Tibial nerve (tissue), 4 donors: ENCODE measurements around the gene SLC38A1. TPM values are rescaled to one million over a fixed set of nuclear protein-coding genes. Genes with fewer than 3 reads are reported as not detected.

Experiments used
- DNase-seq, 2 donors: peaks; one replicate each; pipeline ENCODE4 v3.0.0-alpha.2; 2019; ENCODE audit warnings: low spot score in 2 of 2
- H3K27ac ChIP-seq, 4 donors: fragments of 200-600 bp; sonication (generic) in 3 of 4; one replicate each; pipeline ENCODE4 v1.5.1; 2017 to 2019; ENCODE audit warnings: mild to moderate bottlenecking in 1 of 4
- H3K27me3 ChIP-seq, 2 donors: fragments of 200-600 bp; sonication (generic) in 1 of 2; one replicate each; pipeline versions ENCODE4 v1.5.1 to v1.6.0; 2017 to 2019
- H3K36me3 ChIP-seq, 3 donors: fragments of 200-600 bp; sonication (generic); one replicate each; pipeline ENCODE4 v1.5.1; 2018 to 2019
- H3K4me1 ChIP-seq, 4 donors: fragments of 200-600 bp; sonication (generic) in 3 of 4; one replicate each; pipeline ENCODE4 v1.5.1; 2017 to 2019
- H3K4me3 ChIP-seq, 4 donors: fragments of 200-600 bp; sonication (generic) in 3 of 4; one replicate each; pipeline ENCODE4 v1.5.1; 2017 to 2019; ENCODE audit warnings: mild to moderate bottlenecking in 1 of 4, moderate library complexity in 1 of 4
- H3K9me3 ChIP-seq, 4 donors: fragments of 200-600 bp; sonication (generic) in 3 of 4; one replicate each; pipeline ENCODE4 v1.5.1; 2017 to 2019
- CTCF ChIP-seq, 5 experiments: fragments of 200-600 bp in 3 of 5; fragments of 450-650 bp in 2 of 5; sonication (generic) in 3 of 5; IDR thresholded peaks; one replicate each; pipeline ENCODE4 v1.5.1; 2016 to 2019; ENCODE audit warnings: antibody characterized with exemption in 5 of 5, mild to moderate bottlenecking in 3 of 5, moderate library complexity in 2 of 5
- EP300 ChIP-seq, 2 donors: sonication (generic); formaldehyde crosslinking; IDR thresholded peaks; one replicate each; pipeline ENCODE4 v1.6.1; 2017; ENCODE audit warnings: antibody characterized with exemption in 2 of 2, mild to moderate bottlenecking in 1 of 2
- POLR2A ChIP-seq, 2 donors: fragments of 450-650 bp; IDR thresholded peaks; one replicate each; pipeline ENCODE4 v1.6.1; 2017; ENCODE audit warnings: antibody characterized with exemption in 2 of 2, mild to moderate bottlenecking in 2 of 2, moderate library complexity in 2 of 2
- WGBS, 2 donors: methylation state at CpG; one replicate each; pipeline ENCODE4 v1.1.5; 2018; 5-methylcytosine and 5-hydroxymethylcytosine counted together
- total RNA-seq, 4 donors: library from RNA; depleted of rRNA; stranded (reverse); fragments of >200 nt; gene quantifications; one replicate each; pipeline ENCODE4 v1.1.0, GENCODE V29; 2016

The SLC38A1 gene
- total RNA-seq = 10 to 100 TPM in 2 of 4 donors, 1 to 10 TPM in 2; 7.0 to 11.8 (median 9.5) TPM

- peak within 1 kb of the TSS; percentile 33 to 87 (median 65) for H3K4me3 ChIP-seq
- 0 to 2% methylated on average over 54 to 55 of the region's 73 CpGs for whole genome bisulfite sequencing, 2 donors
- peaks cover 0 to 21% of the 10 kb centered on the region in 2 donors for H3K27me3 ChIP-seq
- DNase-seq = peak; percentile 54 to 62
- peak within 1 kb of the TSS in 3 of 4 donors; percentile 47 to 84 (median 58) for H3K27ac ChIP-seq
- peaks cover 0 to 35% (median 12%) of the 10 kb centered on the region in 4 donors for H3K4me1 ChIP-seq
- TF ChIP-seq CTCF (IDR thresholded peaks at IDR 0.05) (no peak), EP300 (IDR thresholded peaks at IDR 0.05) (peak in 1 of 2 donors; percentile 64), POLR2A (IDR thresholded peaks at IDR 0.05) (peak in 1 of 2 donors; percentile 46)
- H3K36me3 ChIP-seq = no peaks in the 10 kb centered on the region
- no peaks in the 10 kb centered on the region for H3K9me3 ChIP-seq
These were observed at the start of gene SLC38A1 for GRCh38 chr12:46268583-46269428. SLC38A1 (minus strand) TSS chr12:46269043; CDS start chr12:46239800, 29,243 bp downstream.

- no peak for TF ChIP-seq CTCF (IDR thresholded peaks at IDR 0.05)
- TF ChIP-seq EP300 (IDR thresholded peaks at IDR 0.05) = no peak
- TF ChIP-seq POLR2A (IDR thresholded peaks at IDR 0.05) = no peak
- Histone ChIP-seq H3K4me1 (no peaks in the 10 kb centered on the region), H3K36me3 (no peaks in the 10 kb centered on the region), H3K4me3 (no peak overlapping the region), H3K27ac (no peak overlapping the region), H3K27me3 (no peaks in the 10 kb centered on the region), H3K9me3 (peaks cover 0 to 20% (median 1%) of the 10 kb centered on the region in 4 donors)
- WGBS, 2 donors = 44 to 48% methylated on average over 5 of the region's 5 CpGs
- no peak for DNase-seq
These were observed 49.2 kb upstream of the SLC38A1 start for GRCh38 chr12:46318037-46318436.

- peaks cover 0 to 15% (median 3%) of the 10 kb centered on the region in 4 donors for H3K9me3 ChIP-seq
- no peak overlapping the region for H3K4me3 ChIP-seq
- DNase-seq = no peak
- TF ChIP-seq EP300 (IDR thresholded peaks at IDR 0.05) (no peak), CTCF (IDR thresholded peaks at IDR 0.05) (no peak), POLR2A (IDR thresholded peaks at IDR 0.05) (no peak)
- H3K36me3 ChIP-seq = no peaks in the 10 kb centered on the region
- H3K4me1 ChIP-seq = peaks cover 0 to 8% (median 0%) of the 10 kb centered on the region in 4 donors
- no peak overlapping the region for H3K27ac ChIP-seq
- no peaks in the 10 kb centered on the region for H3K27me3 ChIP-seq
- WGBS, 2 donors = 61 to 71% methylated on average over 3 of the region's 3 CpGs
These were observed 35.2 kb upstream of the SLC38A1 start for GRCh38 chr12:46304070-46304469.

GRCh38 chr12:46303039-46303666 is 34.3 kb upstream of the SLC38A1 start:
- WGBS, 2 donors = 96 to 97% methylated on average over 5 of the region's 5 CpGs
- no peaks in the 10 kb centered on the region for H3K36me3 ChIP-seq
- peaks cover 0 to 8% (median 0%) of the 10 kb centered on the region in 4 donors for H3K4me1 ChIP-seq
- no peaks in the 10 kb centered on the region for H3K27me3 ChIP-seq
- no peak for TF ChIP-seq EP300 (IDR thresholded peaks at IDR 0.05)
- TF ChIP-seq CTCF (IDR thresholded peaks at IDR 0.05) = peak; percentile 24 to 49 (median 29)
- H3K4me3 ChIP-seq = no peak overlapping the region
- DNase-seq = peak in 1 of 2 donors; percentile 41
- H3K9me3 ChIP-seq = peaks cover 0 to 13% (median 3%) of the 10 kb centered on the region in 4 donors
- H3K27ac ChIP-seq = no peak overlapping the region

- Histone ChIP-seq H3K27me3 (no peaks in the 10 kb centered on the region), H3K9me3 (peaks cover 0 to 3% (median 0%) of the 10 kb centered on the region in 4 donors), H3K4me1 (peaks cover 0 to 8% (median 0%) of the 10 kb centered on the region in 4 donors), H3K36me3 (no peaks in the 10 kb centered on the region), H3K4me3 (no peak overlapping the region), H3K27ac (no peak overlapping the region)
- TF ChIP-seq CTCF (IDR thresholded peaks at IDR 0.05) = no peak
- peak in 1 of 2 donors; percentile 25 for TF ChIP-seq EP300 (IDR thresholded peaks at IDR 0.05)
- no peak for TF ChIP-seq POLR2A (IDR thresholded peaks at IDR 0.05)
- 41 to 65% methylated on average over 3 of the region's 3 CpGs for WGBS, 2 donors
- DNase-seq = peak; percentile 9 to 14
These were observed 32.1 kb upstream of the SLC38A1 start for GRCh38 chr12:46300910-46301309.
